Activated CD4-positive, alpha-beta T cell treated with anti-CD3 and anti-CD28 coated beads, Interleukin-2, amount 50 U/mL, for 4 hours (primary cell): ENCODE measurements around the gene ZMYM2.
"Not testable (repeated sequence)": the region's sequence is repeated elsewhere in the genome, so short reads cannot be mapped to it uniquely, and the experiment has no call there.

Source experiments
- DNase-seq, 2 experiments: peaks; one replicate each; pipeline ENCODE4 v3.0.0-alpha.2; 2020

Gene ZMYM2

GRCh38 chr13:19984430-19985218 lies 26.1 kb downstream of the ZMYM2 start:
- no peak for DNase-seq

DNA sequence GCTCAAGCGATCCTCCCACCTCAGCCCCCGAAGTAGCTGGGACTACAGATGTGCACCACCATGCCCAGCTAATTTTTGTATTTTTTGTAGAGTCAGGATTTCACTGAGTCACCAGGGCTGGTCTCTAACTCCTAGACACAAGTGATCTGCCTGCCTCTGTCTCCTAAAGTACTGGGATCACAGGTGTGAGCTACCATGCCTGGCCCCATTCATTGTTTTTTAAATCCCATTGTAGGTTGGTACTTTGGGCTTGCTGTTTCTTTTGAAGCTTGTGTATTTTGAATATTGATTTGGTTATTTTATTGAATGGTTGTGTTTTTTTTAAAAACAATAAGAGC lies 26.7 kb downstream of the ZMYM2 start:
- DNase-seq = no peak

GRCh38 chr13:19991531-19991930 lies 33.0 kb downstream of the ZMYM2 start:
- no peak for DNase-seq

GRCh38 chr13:19993024-19993423 lies 34.5 kb downstream of the ZMYM2 start:
- no peak for DNase-seq

- DNase-seq = no peak
Observed at GRCh38 chr13:19998960-19999359, 40.4 kb downstream of the ZMYM2 start.

- DNase-seq = no peak
Observed at GRCh38 chr13:20000062-20000552, 41.6 kb downstream of the ZMYM2 start.

- no peak for DNase-seq
Observed at GRCh38 chr13:20001366-20002190, 43.1 kb downstream of the ZMYM2 start.

DNA sequence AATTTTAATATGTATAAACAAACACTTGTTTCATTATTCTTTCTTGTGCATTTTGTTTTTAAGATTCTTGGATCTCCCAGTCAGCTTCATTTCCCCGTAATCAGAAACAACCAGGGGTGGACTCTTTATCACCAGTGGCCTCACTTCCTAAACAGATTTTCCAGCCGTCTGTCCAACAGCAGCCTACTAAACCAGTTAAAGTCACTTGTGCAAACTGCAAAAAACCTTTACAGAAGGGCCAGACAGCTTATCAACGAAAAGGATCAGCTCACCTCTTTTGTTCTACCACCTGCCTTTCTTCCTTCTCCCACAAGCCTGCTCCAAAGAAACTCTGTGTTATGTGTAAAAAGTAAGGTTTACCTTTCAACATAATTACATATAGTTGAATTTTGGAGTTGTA lies 44.3 kb downstream of the ZMYM2 start:
- DNase-seq = no peak

DNA sequence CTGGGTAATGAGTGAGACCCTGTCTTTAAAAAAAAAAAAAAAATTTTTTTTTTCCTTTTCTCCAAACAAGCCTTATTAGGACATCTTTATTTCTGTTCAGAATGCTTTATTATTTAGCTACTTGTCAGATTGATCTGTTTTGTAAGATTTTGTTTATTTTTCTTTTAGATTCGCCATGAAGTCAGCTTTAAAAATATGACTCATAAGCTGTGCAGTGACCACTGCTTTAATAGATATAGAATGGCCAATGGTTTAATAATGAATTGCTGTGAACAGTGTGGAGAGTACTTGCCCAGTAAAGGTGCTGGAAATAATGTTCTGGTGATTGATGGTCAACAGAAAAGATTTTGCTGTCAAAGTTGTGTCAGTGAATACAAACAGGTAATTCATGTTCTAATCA lies 47.7 kb downstream of the ZMYM2 start:
- no peak for DNase-seq

DNA sequence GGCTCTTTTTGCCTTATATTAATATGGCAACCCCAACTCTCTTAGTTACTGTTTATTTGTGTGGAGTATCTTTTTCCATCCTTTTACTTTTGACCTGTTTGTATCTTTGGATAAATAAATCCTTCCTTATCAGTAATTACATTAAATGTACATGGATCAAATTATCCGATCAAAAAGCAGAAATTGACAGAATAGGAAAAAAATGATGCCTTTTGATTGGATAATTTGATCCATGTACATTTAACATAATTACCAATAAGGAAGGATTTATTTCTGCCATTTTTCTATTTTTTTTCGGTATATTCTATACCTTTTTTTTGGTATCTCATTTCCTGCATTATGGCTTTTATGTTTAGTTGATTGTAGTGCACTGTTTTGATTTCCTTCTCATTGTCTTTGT lies 57.2 kb downstream of the ZMYM2 start:
- DNase-seq = no peak

DNA sequence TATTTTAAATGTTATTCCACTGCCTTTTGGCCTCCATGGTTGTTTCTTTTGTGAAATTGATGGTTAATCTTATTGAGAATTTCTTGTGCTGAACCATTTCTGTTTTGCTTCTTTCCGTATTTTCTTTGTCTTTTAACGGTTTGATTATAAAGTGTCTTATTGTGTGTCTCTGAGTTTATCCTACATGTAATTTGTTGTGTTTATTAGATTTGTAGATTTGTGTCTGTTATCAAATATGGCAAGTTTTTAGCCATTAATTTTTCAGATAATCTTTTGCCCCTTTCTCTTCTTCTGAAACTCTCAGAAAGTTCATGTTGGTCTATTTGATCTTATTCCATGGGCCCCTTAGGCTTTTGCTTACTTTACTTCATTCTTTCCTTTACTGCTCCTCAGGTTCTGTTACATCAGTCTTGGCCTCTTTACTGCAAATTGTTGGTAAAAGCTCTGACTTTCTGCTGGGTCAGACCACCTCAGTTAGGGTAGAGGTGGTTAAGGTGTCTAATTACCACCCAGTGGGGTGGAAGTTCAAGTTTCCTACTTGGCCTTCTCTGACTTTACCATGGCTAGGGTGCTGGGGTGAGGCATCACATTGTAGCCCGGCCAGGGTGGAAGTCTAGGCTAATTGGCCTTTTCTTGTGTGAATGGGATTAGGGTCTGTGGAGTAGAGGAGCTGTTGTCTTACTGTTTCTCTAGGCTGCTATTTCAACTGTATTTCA lies 58.3 kb downstream of the ZMYM2 start:
- DNase-seq = no peak

GRCh38 chr13:20017365-20017711 lies 58.8 kb downstream of the ZMYM2 start:
- DNase-seq = no peak

DNA sequence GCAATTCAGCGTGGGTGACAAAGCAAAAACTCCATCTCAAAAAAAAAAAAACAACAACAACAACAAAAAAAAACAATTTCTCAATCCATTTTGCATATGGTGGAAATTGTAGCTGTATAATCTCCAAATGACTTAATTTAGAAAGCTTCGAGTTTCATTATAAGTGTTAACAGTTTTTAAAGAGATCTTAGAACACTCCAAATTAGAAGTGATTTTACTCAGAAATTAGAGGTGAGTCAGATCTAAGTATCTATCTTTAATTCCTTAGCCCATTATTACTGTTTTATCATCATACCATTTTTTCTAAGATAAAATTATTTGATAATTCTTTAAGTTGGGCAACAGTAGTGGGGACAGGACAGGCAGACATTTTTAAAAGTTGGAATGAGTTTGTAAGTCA lies 60.5 kb downstream of the ZMYM2 start:
- DNase-seq = no peak

- no peak for DNase-seq
Observed at GRCh38 chr13:20024702-20025101, 66.2 kb downstream of the ZMYM2 start.

GRCh38 chr13:20028953-20029352 lies 70.4 kb downstream of the ZMYM2 start:
- no peak for DNase-seq

- no peak for DNase-seq
Observed at GRCh38 chr13:20033486-20033885, 75.0 kb downstream of the ZMYM2 start.

- no peak for DNase-seq
Observed at GRCh38 chr13:20035130-20035529, 76.6 kb downstream of the ZMYM2 start.

GRCh38 chr13:20037908-20038307 lies 79.4 kb downstream of the ZMYM2 start:
- DNase-seq = no peak

DNA sequence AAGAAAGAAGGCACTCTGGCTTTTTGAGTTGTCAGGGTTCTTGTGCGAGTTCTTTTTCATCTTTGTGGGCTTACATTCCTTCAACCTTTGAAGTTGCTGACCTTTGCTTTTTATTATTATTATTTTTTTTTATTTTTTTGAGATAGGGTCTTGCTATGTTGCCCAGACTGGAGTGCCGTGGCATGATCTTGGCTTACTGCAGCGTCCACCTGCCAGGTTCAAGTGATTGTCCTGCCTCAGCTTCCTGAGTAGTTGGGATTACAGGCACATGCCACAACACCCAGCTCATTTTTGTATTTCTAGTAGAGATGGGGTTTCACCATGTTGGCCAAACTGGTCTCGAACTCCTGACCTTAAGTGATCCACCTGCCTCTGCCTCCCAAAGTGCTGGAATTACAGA lies 84.1 kb downstream of the ZMYM2 start:
- not testable (repeated sequence) for DNase-seq

DNA sequence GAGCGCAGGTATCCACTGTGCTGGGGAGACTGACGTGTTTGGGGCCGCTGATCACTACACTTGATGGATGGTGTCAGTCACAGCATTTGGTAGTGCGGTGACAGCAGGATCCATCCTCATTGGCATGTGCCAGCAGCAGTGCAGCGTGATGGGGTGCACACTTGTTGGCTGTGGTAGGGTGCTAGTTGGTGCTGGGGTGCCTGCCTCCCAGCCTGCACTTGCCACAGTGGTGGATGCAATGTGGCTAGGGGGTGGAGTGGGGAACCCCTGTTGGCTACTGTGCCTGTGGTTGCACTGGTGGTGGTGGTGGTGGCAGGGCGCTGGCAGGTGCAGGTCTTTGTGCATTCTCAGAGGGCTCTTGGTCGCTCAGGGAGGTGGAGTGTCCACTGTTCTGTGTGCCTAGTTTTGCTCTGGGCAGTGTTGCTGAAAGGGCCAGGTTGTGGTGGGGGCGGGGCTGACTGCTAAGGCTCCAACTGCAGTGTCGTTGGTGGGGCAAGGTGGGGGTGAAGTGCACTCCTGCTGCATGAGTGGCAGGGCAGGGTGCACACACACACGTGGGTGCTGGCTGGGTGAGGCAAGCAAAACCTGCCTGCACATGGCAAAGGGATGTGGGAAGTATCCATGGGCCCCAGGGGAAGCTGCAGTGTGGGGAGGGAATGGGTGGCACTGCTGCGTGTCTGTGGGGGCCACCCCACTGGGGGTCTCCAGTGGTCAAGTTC lies 84.8 kb downstream of the ZMYM2 start:
- no peak for DNase-seq

DNA sequence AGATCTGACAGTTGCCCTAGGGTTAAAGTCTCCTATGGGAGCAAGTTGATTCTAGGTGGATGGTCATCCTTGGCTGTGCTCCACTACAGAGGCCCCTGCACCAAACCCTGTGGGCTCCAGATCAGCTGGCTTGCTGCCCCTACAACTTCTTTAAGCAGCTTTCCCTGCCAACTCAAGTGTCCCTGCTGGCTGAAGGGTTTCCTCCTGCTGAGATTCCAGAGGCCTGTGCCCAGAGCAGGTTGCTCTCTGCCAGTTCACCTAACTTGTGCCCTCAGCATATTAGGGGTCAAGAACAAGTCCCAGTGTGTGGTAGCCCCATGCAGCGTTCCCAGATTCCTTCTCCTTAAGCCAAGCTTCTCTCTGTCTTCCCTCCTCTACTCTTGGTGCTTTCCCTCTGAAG lies 85.6 kb downstream of the ZMYM2 start:
- no peak for DNase-seq

DNA sequence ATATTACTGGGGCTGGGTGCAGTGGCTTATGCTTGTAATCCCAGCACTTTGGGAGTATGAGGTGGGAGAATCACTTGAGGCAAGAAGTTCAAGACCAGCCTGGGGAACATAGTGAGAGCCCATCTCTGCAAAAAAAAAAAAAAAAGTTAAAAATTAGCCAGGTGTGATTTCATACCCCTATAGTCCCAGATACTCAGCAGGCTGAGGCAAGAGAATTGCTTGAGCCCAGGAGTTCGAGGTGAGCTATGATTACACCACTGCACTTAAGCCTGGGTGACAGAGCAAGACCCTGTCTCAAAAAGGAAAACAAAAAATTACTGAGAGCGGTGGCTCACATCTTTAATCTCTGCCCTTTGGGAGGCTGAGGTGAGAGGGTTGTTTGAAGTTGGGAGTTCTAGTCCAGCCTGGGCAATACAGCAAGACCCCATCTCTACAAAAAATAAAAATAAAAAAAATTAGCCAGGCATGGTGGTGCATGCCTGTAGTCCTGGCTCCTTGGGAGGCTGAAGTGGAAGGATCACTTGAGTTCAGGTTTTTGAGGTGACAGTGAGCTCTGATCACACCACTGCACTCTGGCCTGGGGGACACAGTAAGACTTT lies 87.5 kb downstream of the ZMYM2 start:
- DNase-seq = no peak
